HG02981 (cell line): Measurements from ENCODE around the gene TEC.
A peak's percentile ranks its signal among the peaks of the same experiment; 100 is the strongest.
"Not testable (repeated sequence)": the region's sequence is repeated elsewhere in the genome, so short reads cannot be mapped to it uniquely, and the experiment has no call there.

Source experiments
- ATAC-seq: cut with Tn5 transposase; IDR thresholded peaks from one replicate; pipeline ENCODE4 v1.9.1; 2021; ENCODE audit warnings: mild to moderate bottlenecking, moderate library complexity; ENCODE audit not compliant: unreplicated experiment

The TEC gene

DNA sequence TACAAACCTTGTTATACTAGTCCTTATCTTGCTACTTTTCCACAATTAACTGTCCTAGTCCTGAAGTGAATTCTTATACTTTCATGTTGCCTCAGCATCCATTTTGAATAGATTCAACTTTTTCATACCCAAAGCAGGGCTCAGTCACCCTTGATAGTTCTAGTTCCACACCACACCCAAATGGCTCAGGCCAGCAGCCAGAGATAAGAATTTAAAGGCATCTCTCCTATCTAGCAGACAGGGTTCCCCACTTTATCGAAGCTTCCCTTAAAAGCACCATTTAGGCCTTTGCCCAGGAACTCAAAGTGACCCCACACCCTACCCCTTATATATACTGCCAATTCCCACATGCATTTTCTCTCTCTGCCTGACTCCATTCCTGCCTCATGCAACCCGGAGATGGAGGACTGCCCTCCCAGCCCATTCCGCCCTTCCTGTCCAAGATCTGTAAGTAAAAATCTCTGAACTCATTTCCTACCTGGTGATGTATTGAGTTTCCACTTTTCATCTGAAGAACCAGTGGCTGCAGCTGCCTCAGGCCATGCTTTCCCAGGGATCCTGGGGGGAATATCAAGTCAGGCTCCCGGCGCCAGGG, 71.9 kb downstream of the TEC start:
- ATAC-seq: no peak

DNA sequence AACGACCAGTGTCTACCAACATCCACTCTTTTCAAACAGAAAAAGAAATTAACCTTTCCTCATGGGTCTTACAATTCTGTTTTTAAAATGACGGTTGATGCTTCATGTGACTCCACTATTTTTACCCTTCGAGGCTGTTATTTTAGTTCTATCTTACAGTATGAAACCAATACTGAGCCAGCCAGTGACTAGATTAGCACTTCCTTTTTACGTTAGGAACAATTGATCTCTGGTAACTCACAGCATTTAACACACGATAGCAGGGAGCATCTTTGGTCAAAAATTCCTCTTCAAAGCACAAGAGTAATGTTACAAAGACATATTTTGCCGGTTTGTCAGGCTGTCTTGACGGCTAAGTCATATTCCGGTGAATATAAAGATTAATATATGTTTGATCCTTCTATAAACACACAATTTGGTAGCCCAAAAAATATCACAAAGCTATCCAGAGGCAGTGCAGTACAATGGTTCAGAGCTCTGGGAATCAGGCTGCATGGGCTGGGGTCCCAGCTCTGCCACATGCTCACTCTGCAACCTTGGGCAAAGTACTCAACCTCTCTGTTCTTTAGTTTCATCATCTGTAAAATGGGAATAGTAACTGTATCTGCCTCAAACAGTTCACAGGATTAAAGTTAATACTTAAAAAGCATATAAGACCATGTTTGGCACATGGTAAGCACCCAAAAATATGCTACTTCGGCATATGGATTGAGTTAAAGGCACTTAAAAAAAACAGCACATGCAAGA, 72.7 kb downstream of the TEC start:
- ATAC-seq: peak; percentile 56

DNA sequence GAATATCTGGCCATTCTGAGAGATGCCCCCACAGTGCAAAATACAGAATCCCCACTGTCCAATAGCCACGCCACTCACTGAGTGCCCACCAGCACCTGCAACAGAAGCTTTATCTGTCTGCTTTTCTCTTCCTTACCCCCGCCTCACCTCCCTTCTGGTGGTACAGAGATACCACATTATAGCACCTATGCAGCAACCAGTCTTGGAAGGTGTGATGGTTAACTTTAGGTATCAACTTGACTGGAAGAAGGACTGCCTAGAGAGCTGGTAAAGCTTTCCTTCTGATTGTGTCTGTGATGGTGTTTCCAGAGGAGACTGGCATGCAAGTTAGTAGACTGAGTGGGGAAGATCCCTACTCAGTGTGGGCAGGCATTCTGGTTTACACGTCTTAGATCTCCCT, 73.8 kb downstream of the TEC start:
- no peak for ATAC-seq

DNA sequence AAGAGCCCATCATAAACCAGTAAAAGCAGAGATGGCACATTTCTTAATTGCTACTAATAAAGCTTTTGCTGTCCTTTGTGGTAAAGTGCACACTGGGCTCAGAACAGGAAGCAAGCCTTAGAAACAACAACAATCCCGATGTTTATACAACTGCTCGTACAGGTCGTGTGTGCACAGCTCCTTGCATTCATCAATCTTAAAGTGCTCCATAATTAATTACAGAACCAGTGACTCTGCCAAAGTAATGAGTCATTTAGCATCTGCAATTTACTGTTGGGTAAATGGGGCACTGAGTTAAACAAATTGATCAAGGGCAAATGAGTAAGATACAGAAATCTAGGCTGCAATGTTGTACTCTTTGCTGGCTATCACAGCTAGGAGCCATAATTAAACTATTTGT, 74.3 kb downstream of the TEC start:
- peak; percentile 28 for ATAC-seq

DNA sequence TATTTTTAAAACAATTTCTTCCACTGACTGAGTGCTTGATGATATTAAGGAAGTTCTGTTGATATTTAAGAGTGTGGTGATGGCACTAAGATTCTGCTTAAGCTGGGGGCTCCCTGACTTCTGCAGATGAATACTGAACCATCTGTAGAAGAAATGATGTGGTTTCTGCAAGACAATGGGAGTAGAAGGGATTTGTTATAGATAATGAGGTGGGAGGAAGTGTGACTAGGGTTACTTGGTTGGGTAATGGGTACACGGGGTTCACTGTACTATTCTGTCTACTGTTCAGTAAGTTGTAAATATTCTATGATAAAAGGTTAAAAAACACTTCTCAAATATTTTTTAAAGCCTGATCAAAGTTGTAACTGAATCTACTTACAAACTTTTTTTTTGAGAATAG, 74.7 kb downstream of the TEC start:
- ATAC-seq: no peak

DNA sequence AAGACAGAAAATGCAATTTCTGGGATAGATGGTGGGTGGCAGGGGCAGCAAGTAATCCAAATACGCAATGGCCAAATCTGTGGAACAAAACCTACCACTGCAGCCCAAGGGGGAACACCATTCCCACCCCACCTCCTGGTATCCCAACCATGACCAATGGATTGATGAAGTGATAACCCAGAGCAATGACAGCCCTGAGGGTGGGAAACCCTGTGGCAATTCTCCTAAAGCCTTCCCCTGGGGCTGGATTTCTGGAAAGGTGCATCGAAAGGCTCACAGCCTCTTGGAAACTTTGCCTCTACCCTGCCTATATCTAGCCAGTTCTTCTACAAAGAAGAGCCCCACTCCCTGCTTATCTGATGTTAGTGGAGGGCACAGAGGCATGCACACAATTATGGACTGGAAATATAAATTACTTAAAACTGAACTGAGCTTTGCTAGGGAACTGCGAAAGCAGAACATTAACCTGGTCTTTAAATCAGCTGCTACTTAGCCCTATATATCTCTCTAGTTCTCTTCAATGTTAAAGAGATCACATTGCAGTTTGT, 75.6 kb downstream of the TEC start:
- ATAC-seq: no peak

DNA sequence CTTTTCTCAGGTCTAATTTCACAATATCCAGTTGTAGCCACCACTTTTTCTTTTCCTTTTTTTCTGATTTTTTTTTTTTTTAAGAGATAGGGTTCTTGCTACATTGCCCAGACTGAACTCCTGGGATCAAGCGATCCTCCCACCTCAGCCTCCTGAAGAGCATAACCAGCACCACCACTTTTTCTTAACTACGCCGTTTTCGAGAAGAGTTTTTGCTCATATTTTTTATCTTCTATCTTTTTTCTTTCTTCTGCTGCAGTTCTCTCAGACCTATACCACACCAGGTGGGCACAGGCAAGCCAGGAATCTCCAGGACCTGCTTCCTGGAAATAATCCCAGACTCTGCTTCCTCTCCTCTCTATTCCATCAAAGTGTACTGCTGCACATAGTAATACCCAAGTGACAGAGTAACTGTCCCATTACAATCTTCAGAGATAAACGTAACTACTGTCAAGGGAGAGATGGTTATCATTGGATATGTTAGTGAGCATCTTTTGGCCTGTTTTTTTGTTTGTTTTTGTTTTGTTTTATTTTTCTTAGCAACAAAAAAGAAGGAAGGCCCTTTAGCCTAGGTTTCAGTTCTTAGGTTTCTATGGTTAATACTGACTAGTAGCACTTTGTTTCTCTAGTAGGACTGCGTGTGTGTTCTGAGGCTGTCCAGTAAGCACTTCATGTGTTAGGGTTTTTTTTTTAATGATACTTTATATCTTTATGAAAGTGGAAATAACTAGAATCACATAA, 76.4 kb downstream of the TEC start:
- no peak for ATAC-seq

DNA sequence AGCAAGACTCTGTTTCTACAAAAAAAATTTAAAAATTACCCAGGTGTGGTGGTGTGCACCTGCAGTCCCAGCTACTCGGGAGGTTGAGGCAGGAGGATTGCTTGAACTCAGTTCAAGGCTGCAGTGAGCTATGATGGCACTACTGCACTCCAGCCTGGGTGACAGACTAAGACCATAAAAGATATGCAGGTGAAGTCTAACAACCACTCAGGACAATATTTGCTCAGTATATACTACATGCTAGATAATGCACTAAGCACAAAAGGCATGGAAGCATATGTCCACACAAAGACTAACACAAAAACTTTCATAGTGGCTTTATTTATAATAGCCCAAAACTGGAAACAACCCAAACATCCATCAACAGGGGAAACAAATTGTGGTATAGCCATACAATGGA, 77.9 kb downstream of the TEC start:
- no peak for ATAC-seq

DNA sequence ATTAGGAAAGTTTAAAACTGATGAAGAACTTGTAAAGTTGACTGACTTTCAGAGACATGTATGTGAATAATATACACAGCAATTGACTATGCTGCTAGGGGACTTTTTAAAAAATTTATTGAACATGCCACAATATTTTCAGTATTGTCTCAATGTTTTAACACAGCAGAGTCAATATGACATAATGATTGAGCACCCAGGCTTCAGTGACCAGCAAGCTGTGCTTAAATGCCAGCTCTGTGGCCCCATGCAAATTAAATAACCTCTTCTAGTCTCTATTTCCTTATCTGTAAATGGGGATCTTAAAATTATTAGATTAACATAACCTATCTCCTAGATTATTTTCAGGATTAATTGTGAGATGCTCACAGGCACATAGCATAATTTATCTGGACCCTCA, 78.8 kb downstream of the TEC start:
- peak; percentile 53 for ATAC-seq

DNA sequence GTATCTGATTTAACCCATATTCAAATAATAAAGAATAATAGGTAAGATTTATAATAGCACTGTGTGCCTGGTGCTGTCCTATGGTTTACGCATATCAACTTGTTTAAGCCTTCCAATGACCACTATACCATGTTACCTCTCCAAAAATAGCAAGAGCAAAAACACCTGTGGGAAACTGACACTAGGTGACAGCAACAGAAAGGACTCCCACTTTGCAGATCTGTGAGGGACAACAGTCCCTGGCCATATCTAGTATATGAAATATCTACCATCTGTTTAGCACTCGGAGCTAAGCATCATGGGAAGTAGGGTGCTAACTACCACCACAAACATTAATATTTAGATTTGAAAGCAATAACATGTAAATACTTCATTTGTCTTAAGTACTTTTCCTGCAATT, 79.9 kb downstream of the TEC start:
- ATAC-seq: no peak

DNA sequence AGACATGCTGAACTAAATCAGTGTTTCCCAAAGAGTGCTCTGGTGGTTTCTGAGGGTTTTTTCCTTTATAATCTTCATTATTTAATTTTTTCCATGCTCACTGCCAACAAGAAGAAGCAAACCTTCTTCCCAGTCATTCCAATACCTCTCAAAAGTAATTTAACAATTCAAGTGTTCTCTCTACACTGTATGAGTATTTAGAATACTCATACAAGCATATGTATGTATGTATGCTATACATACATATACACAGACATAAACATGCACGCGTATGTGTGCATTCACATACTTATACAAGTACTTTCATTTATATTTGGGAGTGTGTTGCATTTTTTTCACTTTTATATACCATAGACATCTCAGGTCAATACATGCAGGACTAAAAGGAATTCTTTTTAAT, 81.2 kb downstream of the TEC start:
- no peak for ATAC-seq

DNA sequence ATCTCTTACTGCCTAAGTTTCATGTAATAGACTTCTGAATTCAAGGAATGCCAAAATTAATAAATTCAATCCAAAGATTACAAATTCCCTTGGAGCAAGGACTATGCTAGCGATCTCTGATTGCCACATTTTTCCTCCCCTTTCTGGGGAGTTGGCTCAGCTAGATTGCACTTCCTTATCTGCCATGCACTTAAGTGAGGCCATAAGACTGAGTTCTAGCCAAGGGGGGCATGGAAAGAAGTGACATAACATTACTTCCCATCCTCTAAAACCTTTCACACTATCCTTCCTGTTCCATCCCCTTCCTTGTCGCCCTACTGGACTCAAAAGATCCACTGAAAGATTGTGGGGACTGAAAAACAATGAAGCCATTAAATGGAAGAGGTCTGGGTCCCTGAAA, 81.8 kb downstream of the TEC start:
- ATAC-seq: no peak

DNA sequence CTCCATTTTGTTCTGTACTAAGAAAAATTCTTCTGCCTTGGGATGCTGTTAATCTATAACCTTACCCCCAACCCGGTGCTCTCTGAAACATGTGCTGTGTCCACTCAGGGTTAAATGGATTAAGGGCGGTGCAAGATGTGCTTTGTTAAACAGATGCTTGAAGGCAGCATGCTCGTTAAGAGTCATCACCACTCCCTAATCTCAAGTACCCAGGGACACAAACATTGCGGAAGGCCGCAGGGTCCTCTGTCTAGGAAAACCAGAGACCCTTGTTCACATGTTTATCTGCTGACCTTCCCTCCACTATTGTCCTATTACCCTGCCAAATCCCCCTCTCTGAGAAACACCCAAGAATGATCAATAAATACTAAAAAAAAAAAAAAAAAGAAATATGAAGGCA, 82.6 kb downstream of the TEC start:
- ATAC-seq: not testable (repeated sequence)

DNA sequence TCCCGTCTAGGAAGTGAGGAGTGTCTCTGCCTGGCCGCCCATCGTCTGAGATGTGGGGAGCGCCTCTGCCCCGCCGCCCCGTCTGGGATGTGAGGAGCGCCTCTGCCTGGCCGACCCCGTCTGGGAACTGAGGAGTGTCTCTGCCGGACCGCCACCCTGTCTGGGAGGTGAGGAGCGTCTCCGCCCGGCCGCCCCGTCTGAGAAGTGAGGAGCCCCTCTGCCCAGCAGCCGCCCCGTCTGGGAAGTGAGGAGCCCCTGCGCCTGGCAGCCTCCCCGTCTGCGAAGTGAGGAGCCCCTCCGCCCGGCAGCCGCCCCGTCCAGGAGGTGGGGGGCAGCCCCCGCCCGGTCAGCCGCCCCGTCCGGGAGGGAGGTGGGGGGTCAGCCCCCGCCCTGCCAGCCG, 83.2 kb downstream of the TEC start:
- ATAC-seq: not testable (repeated sequence)

DNA sequence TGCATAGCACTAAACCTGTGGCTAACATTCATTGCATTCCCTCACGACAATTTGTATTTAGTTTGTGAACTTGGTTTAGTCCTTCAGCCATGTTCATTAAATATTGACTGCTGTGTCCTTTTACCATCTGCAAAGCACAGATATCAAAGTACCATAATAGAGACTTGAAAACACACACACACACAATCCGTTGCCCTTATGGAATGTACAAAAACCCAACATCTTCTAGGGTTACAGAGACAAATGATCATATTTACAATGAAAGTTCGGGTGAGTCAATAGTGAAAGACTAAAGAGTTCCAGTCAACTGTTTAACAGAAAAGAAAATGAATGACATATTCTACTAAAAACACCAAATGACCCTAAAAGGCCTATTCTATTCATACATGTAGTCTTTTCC, 84.8 kb downstream of the TEC start:
- no peak for ATAC-seq

DNA sequence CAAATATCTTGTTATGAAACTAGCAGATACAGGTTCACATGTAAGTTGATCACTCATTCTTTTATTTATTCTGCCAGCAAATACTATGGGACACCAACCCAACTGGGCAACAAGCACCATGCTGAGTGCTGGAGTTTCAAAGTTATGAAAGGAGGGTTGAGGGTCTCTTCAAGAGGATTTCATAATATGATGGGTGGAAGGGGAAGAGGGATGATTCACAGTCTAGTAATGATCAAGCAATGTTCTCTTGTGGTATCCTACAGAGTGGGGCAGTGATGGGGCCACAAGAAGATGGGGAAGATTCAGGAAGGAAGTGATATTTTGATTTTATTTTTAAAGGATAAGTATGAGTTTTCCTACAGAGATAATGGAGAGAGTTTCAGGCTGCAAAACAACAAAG, 89.4 kb downstream of the TEC start:
- no peak for ATAC-seq

DNA sequence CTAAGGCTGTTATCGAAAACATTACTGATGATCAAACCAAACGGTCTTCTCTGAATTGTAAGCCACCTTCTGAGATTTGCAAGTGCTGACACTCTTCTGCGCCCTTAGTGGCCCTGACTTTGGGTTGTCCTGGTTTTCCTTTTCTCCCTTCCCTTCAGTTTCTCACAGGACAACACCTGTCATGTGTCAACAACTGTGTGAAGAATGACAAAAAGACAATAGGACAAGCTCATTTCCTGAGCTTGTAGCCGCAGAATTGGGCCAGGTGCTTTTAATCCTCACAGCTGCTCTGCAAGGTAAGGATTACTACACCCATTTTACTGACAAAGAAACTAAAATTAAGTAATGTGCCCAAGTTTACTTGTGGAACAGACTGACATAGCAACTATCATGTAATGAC, 90.7 kb downstream of the TEC start:
- no peak for ATAC-seq

DNA sequence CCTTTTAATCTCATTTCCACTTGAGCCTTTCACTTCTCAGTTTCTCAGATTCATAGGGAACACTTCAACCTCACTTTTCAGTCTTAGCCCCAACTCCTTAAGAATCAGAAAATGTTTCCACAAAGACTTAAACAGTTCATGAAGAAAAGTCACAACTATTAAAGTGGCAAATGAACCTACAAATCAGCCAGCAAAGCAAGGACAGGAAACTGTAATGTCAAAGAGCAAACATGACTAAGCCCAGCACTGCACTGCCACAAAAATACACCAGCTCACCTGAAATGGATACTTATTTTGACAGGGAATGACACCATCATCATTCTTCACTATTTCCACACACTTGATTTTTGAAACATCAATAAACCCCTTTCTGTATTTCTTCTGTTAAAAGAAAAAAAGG, 93.8 kb downstream of the TEC start:
- no peak for ATAC-seq

DNA sequence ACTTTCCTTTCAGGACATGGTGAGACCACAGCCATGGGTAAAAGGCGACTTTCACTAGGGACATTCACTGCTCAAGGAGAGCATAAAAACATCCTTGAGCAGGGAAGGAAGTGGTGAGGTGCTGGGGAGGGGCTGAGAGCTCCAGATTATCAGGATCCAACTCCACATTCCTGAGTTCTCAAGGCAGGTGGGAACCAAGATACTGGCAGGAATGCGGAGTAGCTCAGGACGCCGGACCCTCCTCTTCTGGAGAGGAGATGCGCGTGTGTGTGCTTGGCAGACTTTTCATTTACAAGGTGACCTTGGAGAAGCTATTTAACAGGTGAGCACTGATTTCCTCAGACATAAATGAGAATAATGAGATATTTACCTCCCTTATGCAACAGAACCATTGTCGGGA, 94.3 kb downstream of the TEC start:
- ATAC-seq: no peak

DNA sequence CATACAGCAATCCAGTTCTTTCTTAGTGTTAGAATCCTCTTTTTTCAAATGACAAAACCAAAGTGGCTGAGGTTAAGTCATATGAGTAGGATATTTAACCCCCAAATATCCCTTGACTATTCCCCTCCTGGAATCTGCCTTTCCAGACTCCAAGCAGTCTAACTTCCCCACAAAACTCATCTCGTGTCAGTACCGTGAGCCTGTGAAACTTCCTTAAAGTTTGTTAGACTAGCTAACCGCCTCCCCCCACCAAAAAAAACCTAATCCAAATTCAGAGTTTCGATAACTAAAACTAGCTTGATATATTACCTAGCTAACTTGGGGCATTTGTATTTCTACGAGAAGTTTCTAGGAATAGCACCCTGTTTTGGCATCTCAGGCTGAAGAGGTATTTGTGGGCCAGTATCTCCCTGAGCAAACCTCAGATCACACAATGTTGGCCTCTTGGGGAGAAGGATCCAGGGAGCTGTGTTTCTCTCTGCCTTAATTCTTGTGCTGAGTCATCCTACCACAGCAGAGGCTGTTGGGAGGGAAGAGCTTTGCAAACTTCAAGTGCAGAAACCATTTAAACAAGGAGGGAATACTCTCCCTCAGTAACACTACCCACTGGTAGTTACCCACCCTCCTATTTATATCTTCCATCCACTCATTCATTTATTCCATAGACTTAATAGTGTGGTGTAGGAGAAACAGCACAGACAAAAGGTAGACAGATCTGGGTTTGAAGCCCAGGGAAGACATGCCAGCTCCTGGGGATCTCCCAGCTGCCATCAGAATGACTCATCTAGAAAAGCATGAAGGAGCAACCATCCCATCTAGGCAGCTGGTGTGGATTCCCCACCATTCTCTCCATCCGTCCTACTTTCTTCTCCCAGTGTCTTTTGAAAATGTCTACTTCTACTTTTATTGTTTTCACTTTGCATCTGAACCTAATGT, 96.3 kb downstream of the TEC start:
- peak; percentile 59 for ATAC-seq

DNA sequence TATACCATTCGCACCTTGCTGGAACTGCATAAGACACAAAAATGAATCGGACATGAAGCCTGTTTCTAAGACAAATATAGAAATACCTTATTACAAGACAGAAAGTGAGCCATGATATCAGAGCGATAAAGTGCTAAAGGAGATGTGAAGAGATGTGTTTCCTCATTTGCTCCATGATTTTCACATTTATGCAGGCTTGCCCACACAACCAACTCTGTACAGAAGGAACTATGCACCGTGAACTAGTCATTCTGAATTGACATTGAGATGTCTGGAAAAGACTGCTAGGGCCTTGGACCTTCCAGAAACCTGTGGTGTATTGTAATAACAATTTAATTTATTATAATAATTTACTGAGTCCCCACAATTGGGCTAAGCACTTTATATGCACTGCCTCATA, 97.0 kb downstream of the TEC start:
- no peak for ATAC-seq
